NT2/D1 (cell line): Measurements from ENCODE around the gene PARPBP.
"Not testable (repeated sequence)": the region's sequence is repeated elsewhere in the genome, so short reads cannot be mapped to it uniquely, and the experiment has no call there.

Experiments
- SUZ12 ChIP-seq: IDR thresholded peaks from 2 replicates; pipeline ENCODE4 v1.6.1; 2011; ENCODE audit not compliant: insufficient read length, insufficient read depth; ENCODE audit errors: extremely low read depth
- ZNF274 ChIP-seq: IDR thresholded peaks from 2 replicates; pipeline ENCODE4 v1.6.1; 2011; ENCODE audit warnings: mild to moderate bottlenecking, low read depth, low read length

DNA sequence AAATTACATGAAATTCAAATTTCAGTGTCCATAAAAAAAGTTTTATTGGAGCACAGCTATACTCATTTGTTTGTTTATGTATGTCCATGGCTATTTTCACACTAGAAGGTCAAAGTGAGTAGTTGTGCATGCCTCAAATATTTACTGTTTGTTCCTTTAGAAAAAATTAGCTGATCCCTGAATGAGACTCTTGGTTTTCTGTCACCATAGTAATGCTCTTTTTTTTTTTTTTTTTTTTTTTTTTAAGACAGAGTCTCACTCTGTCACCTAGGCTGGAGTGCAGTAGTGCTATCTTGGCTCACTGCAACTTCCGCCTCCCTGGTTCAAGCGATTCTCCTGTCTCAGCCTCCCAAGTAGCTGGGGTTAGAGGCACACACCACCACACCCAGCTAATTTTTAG lies 1.3 kb downstream of the PARPBP start:
- not testable (repeated sequence) for TF ChIP-seq ZNF274, SUZ12
